Astrocyte (in vitro differentiated cells and primary cell): ENCODE results near the gene FRY.

Source experiments
- CTCF ChIP-seq: IDR thresholded peaks from 2 replicates; pipeline ENCODE4 v1.5.1; 2011; ENCODE audit warnings: low read depth, mild to moderate bottlenecking, inconsistent platforms, low read length, moderate library complexity; ENCODE audit not compliant: insufficient read depth
- EZH2 ChIP-seq: IDR thresholded peaks from 2 replicates; pipeline ENCODE4 v1.6.1; 2012; ENCODE audit warnings: mild to moderate bottlenecking, low read length, inconsistent platforms; ENCODE audit not compliant: insufficient read depth

GRCh38 chr13:32021785-32022184, 9.8 kb upstream of the FRY start:
- TF ChIP-seq CTCF = no peak
- TF ChIP-seq EZH2 = no peak
